GM12875 (cell line): ENCODE measurements around the gene CRABP2.

Experiments used
- H3K4me3 ChIP-seq: one replicate; pipeline ENCODE4 v1.5.1; 2011; ENCODE audit warnings: low read depth, low read length, control low read depth
- CTCF ChIP-seq: IDR thresholded peaks from 2 replicates; pipeline ENCODE4 v1.5.1; 2011; ENCODE audit warnings: low read depth, mild to moderate bottlenecking, control low read depth, inconsistent platforms, low read length, moderate library complexity, borderline replicate concordance; ENCODE audit not compliant: insufficient read depth

CRABP2 gene

GRCh38 chr1:156703741-156704140 lies 1.6 kb downstream of the CRABP2 start:
- TF ChIP-seq CTCF, result no peak
- H3K4me3 ChIP-seq, result no peak overlapping the region

GRCh38 chr1:156703336-156703735 lies 2.0 kb downstream of the CRABP2 start:
- no peak overlapping the region for H3K4me3 ChIP-seq
- TF ChIP-seq CTCF, result no peak

GRCh38 chr1:156700736-156701531 lies 4.4 kb downstream of the CRABP2 start:
- no peak for TF ChIP-seq CTCF
- no peak overlapping the region for H3K4me3 ChIP-seq

GRCh38 chr1:156698995-156699394 lies 6.4 kb downstream of the CRABP2 start:
- no peak overlapping the region for H3K4me3 ChIP-seq
- TF ChIP-seq CTCF, result no peak

GRCh38 chr1:156697481-156697880 lies 7.9 kb downstream of the CRABP2 start:
- no peak overlapping the region for H3K4me3 ChIP-seq
- TF ChIP-seq CTCF, result no peak

- no peak overlapping the region for H3K4me3 ChIP-seq
- TF ChIP-seq CTCF, result no peak
Measured at GRCh38 chr1:156696755-156697154, 8.6 kb downstream of the CRABP2 start.

GRCh38 chr1:156694690-156694962 lies 10.8 kb downstream of the CRABP2 start:
- no peak overlapping the region for H3K4me3 ChIP-seq
- no peak for TF ChIP-seq CTCF
